Left forelimb (tissue), 1 donor: ENCODE measurements around the gene OR2T27.
"Not testable (repeated sequence)": the region's sequence is repeated elsewhere in the genome, so short reads cannot be mapped to it uniquely, and the experiment has no call there.

Experiments
- DNase-seq: peaks from one replicate; pipeline ENCODE4 v3.0.0-alpha.2; 2018; ENCODE audit warnings: low spot score

Gene OR2T27

DNA sequence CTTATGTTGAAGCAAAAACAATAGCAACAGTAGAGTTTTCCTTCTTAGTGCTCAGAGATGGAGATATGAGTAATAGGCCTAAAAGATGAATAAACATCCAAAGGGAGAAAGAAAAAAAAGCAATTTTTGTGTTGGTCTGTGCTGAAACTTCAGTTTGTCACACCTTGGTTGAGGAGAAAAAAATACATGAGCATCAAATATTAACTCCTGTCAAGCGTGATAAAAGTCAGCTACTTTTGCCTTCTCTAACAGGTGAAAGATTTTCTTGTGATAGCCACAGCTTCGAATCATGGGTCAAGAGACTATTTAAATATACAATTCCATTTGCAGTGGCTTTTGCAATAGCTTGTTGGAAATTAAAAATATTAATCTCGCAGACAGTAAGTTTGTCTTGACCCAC lies 14.4 kb downstream of the OR2T27 start:
- not testable (repeated sequence) for DNase-seq

DNA sequence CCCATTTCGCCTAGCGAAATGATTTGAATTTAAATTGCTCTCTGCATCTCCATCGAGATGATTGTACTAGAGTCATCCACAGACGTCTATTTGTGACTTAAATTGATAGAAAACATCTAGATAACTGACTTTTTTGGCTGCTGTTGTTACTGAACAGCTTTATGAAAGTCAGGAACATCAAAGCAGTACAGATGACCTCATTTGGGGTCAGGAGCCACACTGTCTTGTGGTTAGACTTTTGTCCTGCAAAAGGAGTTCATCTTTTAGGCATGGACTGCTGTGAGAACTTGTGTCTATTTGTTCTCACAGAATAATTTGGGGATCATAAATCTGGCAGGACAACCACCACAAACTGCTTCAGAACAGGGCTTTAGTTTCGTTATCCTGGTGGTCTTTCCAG lies 15.7 kb downstream of the OR2T27 start:
- not testable (repeated sequence) for DNase-seq

DNA sequence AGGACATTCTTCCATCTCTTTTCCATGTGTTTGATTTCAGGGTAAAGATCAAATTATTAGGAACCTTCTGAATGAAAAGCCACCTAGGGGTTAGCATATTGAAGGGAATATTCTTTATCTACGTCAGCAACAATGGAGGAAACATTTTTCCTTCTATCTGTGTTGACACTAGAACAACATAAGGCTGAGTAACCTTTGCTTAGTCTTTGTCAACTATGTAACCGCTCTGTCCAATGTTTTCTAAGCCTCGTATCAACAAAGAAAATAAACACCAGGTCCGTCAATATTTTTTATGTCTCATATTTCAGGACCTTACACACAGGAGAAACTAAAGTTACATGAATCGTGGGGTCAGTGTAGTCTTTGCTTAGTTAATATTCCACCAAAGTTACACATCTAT lies 18.7 kb downstream of the OR2T27 start:
- DNase-seq, result not testable (repeated sequence)

DNA sequence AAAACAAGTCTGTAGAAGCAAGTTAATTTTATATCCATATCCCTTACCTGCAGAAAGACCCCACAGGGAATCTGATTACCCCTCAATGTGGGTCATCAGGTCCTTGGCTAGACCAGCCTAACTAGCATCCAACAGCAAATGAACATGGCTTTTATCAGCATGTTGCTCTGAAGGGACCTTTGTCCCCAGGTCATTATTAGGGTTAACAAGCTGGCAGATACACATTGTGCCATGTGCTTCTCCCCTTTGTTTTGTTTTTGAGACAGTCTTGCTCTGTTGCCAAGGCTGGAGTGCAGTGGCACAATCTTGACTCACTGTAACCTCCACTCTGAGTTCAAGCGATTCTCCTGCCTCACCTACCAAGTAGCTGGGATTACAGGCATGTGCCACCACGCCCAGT lies 20.3 kb downstream of the OR2T27 start, which contains the start of gene OR2T11:
OR2T11 (minus strand) TSS at position 101 of the 400 bp plus-strand sequence. CDS start 7,963 bp downstream, outside the sequence.
- DNase-seq, result not testable (repeated sequence)

DNA sequence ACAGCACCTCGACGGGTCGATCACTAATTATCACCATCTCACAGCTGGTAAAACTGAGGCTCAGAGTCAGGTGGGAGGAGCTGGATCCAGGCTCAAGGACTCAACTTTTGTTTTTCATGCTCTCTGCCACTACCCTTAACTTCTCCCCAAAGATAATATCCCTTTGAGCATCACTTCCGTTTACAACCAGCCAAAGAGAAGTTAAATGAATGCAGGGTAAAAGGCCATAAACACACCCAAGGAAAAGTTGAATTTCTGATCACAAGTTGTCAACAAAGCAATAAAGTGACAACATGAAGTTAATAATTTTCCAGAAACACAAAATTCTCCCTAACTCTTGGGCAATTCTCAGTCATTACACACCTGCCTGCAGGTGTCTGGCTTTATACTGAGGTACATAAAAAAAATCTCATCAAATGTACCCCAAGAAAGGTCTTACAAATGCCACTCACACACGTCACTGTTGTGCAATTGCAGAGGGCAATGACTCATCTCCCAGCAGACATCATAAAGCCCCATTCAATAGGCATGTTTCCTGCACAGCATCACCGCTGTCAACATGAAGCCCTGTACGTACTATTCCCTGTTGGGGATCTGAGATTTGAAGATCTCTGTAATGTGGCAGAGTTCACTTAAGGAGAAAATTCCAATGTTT lies 23.8 kb downstream of the OR2T27 start:
- DNase-seq, result no peak

DNA sequence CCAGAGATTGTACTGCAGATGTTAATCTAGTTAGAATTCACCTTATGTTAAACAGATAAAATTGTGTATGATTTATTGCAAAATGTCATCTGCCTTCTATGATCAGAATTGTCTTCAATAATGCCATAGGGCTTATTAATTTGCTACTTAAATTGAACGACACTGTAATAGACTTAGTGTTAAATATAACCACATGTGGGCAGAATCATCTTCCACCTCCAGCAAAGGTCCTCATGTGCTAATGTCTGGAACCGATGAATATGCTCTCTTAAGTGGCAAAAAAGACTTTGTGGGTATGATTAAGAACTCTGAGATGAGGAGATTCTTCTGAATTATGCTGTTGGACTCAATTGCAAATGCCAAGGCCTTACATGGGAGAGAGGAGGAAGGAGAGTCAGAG lies 24.8 kb downstream of the OR2T27 start:
- no peak for DNase-seq

DNA sequence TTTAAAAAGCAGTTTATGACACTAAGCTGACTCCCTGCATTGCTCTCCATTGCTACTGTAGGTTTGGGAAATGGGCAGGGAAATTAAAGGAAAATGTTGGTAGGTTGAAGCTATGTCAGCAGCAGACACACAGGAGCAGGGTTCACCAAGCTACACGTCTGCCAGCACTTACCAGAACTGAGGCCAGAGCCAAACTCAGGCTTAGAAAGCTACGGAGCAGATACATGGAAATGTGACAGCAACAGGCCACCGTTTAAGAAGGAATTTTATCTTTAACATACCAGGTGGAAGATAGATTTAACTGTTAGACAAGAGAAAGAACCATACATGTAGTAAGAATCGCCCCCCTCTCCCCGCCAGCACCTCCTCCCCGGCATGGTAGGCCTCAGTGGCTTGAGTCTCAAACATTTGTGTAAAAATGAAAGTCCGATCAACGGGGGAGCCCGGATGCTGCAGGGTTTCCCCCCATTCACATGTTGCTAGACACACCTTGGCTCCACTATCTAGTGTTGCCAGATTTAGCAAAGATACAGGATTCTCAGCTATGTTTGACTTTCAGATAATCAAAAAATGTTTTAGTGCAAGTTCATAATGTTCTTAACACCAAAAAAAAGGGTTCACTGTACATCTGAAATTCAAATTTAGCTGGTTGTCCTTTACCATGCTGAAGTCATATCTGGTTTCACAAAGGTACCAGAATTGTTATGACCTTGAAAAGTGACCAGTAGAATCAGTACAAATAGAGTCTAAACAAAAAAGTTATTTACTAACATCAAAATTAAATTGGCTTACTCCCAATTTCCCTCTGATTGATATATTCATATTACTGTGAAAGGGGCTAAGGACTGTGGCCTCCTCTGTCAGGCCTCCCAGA lies 27.1 kb downstream of the OR2T27 start:
- DNase-seq, result no peak

DNA sequence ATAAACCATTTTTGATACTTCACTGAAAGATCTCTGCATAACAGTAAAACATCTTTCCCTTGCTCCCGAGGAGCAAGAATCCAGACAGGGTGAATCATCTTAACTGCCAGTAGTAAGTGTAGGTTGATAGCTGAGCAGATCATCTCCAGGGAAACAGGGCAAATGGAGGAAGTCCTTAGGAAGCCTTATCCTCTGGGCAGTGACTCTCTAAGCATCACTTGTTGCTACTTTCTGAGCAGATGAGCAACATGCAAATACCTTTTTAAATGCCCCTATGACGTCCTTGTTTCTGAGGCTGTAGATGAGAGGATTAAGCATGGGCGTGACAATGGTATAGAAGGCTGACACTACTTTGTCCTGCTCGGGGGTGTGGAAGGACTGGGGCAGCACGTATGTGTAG lies 29.4 kb downstream of the OR2T27 start:
- no peak for DNase-seq

DNA sequence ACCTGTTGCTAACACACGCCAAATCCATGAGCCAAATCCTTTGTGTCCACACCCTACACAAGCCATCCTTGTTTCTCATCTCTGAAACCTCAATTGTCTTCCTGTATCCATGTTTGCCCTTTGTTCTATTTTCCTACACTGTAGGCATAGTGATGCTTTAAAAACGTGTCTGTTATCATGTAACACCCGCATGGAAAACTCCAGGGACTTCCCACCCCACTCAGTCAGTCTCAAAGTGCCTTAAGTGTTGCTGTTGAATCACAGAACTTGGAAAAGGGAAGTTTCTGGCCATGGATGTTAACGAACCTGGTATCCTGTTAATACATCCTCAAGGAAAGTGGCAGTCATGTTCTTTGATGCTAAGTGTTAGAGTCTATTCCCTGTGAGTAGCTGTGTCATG lies 30.2 kb downstream of the OR2T27 start:
- no peak for DNase-seq

DNA sequence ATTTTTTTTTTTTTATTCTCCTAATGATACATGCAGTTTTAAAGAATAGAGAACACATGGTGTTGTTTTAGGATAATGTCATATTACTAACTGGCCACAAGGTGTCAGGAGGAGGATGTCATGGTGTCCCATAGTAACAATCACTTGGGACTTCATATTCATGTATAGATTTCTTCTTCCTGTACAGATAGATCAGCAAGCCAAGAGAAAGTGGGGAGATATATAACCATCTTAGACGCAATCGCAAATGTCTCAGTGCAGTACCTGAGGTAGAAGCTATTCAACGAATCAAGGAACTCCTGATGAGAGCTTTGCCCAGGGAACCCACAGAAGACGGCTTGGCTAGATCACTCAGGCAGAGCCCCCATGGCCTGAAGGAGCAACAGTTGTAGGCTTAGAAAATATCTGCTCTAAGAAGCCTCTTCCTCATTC lies 32.7 kb downstream of the OR2T27 start:
- no peak for DNase-seq

DNA sequence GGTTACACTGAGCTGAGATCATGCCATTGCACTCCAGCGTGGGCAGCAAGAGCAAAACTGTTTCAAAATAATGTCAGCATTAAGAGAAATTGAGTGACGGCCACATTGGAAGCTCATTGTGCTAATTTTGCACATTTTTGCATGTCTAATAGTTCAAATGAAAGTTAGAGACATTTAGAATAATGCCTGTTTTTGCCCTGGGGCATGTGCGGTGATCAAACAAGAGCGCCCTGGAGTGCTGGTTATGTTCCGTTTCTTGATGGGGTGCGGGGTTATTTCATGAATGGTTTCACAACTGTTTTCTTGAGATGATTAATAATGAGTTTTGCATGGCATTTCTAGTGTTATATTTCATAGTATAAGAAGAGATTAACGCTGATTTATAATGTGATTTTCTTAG lies 33.6 kb downstream of the OR2T27 start:
- DNase-seq, result no peak

DNA sequence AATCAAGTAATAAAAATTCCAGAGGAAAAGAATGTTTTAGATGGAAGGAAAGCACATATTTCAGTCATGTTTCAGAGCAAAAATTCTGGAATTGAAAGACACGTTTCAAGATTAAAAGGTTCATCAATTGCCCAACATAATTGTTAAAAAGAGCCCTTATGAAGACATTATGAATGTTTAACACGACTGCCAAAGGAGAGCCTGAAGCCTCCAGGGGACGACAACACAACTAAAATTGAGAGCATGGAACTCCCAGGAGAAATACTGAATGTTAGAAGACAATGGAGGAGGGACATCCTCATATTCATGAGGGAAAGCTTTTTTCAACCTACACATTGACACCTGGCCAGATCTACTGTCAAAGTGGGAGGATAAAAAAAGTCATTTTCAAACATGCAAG lies 36.5 kb downstream of the OR2T27 start:
- no peak for DNase-seq

DNA sequence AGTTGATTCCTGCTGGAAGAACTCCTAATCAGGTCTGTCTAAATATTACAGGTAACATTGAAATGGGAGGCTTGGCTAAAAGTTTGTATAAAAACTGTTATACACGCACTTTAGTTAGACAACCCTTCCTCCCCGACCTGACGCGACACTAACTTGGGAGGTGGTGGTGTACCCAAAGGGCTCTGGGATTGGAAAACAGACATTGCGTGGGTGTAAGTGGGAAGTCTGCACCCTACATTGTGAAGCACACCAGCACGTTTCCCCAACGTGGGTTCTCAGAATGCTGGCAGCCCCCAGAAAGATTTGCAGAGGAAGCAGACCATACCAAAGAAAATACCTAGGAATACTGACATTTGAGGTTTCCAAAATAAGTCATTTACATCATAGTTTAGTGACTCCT lies 37.2 kb downstream of the OR2T27 start:
- DNase-seq, result no peak

DNA sequence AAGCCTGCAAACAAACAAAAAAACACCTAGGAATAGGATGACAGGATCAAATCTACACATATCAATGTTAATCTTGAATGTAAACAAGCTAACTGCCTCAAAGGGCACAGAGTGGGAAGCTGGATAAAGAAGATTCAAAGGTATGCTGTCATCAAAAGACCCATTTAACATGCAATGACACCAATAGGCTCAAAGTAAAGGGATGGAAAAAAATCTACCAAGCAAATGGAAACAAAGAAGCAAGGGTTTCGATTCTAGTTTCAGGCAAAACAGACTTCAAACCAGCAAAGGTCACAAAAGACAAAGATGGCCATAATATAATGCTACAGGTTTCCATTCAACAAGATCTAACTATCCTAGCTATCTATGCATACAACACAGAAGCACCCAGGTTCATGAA lies 41.6 kb downstream of the OR2T27 start:
- no peak for DNase-seq

DNA sequence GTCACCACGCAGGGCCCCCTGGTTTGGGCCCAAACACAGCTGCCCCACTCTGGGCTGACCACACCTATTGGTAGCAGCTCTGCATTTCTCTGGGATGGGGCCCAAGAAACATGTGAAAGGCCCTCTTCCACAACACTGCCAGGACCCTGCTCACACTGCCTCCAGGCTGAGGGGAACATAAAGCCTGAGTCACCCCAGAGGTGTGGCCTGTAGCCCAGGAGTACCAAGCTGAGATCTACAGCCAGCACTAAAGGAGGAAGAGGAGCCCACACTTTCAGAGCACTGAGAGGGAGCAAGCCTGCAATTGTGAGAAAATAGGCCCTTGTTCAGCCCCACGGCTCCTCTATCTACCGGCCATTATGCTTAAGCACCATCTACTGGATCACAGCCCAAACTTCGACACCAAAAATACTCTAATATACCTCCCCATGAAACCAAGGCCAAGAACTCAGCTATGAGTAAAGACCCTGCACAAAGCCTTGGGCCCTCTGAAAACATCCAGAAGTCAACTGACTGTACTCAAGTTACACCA lies 43.4 kb downstream of the OR2T27 start:
- DNase-seq, result no peak

DNA sequence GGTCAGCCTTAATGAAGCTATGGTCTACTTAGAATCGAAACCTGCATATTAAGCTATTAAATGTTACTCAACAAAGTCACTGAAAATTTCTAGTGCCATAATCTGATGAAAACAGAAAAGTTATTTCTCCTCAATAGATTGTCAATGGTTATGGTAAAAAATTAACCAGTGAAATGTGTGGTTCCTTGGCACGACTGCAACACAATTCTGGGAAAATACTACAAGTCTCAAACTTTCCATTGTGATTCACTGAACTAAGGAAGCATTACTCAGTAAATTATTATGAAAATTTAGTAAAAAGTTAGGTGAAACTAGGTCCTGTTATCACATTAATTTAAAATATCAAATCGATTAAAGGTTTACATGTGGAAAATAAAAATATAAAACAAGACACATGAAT lies 45.0 kb downstream of the OR2T27 start:
- no peak for DNase-seq
